GM12878 (cell line): ENCODE results near the gene CD9. TPM values are rescaled to one million over a fixed set of nuclear protein-coding genes. Genes with fewer than 3 reads are reported as not detected.
A peak's percentile ranks its signal among the peaks of the same experiment; 100 is the strongest.

Experiments
- ASH2L ChIP-seq: fragments of 300-600, 200-600 bp; sonication (generic); IDR thresholded peaks from 2 replicates; pipeline ENCODE4 v1.6.1; 2017; ENCODE audit warnings: low read depth, mild to moderate bottlenecking, borderline replicate concordance
- ATF2 ChIP-seq: IDR thresholded peaks from 2 replicates; pipeline ENCODE4 v1.6.1; 2012; ENCODE audit warnings: low read length, inconsistent platforms
- ATF3 ChIP-seq: IDR thresholded peaks from 2 replicates; pipeline ENCODE4 v1.6.1; 2011; ENCODE audit warnings: low read depth, mild to moderate bottlenecking, low read length, moderate library complexity, borderline replicate concordance; ENCODE audit errors: extremely low read depth
- FOXM1 ChIP-seq: IDR thresholded peaks from 2 replicates; pipeline ENCODE4 v1.6.1; 2012; ENCODE audit warnings: low read depth, mild to moderate bottlenecking, inconsistent platforms, low read length, moderate library complexity
- HDAC6 ChIP-seq: fragments of 200-600 bp; sonication (generic); IDR thresholded peaks from one replicate; pipeline ENCODE4 v1.8.0; 2017; ENCODE audit warnings: antibody characterized with exemption; ENCODE audit not compliant: unreplicated experiment
- PBX3 ChIP-seq: IDR thresholded peaks from 2 replicates; pipeline ENCODE4 v1.6.1; 2011; ENCODE audit warnings: mild to moderate bottlenecking, low read depth, low read length, moderate library complexity; ENCODE audit not compliant: insufficient replicate concordance
- PKNOX1 ChIP-seq: fragments of 450-650 bp; IDR thresholded peaks from 2 replicates; pipeline ENCODE4 v1.6.1; 2016; ENCODE audit warnings: mild to moderate bottlenecking
- RELA ChIP-seq: fragments of 450-650 bp; IDR thresholded peaks from 2 replicates; pipeline ENCODE4 v1.8.0; 2014; ENCODE audit warnings: borderline replicate concordance; ENCODE audit not compliant: partially characterized antibody
- RUNX3 ChIP-seq: IDR thresholded peaks from 2 replicates; pipeline ENCODE4 v1.6.1; 2012; ENCODE audit warnings: low read length, inconsistent platforms
- SKIL ChIP-seq: fragments of 450-650 bp; IDR thresholded peaks from 2 replicates; pipeline ENCODE4 v1.6.1; 2017; ENCODE audit warnings: mild to moderate bottlenecking, low read depth, inconsistent platforms; ENCODE audit not compliant: poor library complexity, severe bottlenecking
- TARDBP ChIP-seq: IDR thresholded peaks from 2 replicates; pipeline ENCODE4 v1.6.1; 2016; ENCODE audit warnings: borderline replicate concordance
- TCF12 ChIP-seq: IDR thresholded peaks from 2 replicates; pipeline ENCODE4 v1.6.1; 2011; ENCODE audit warnings: low read depth, mild to moderate bottlenecking, low read length
- ZBTB33 ChIP-seq: fragments of 450-650 bp; IDR thresholded peaks from 2 replicates; pipeline ENCODE4 v1.6.1; 2017; ENCODE audit warnings: mild to moderate bottlenecking
- ZNF622 ChIP-seq: fragments of 450-650 bp; IDR thresholded peaks from 2 replicates; pipeline ENCODE4 v1.6.1; 2017; ENCODE audit warnings: mild to moderate bottlenecking, inconsistent platforms
- ZNF687 ChIP-seq: fragments of 450-650 bp; IDR thresholded peaks from 2 replicates; pipeline ENCODE4 v1.6.1; 2017; ENCODE audit warnings: mild to moderate bottlenecking, moderate library complexity
- polyA plus RNA-seq, 11 experiments: library from polyadenylated mRNA; depleted of rRNA in 4 of 11; unstranded in 6 of 11; stranded (reverse) in 5 of 11; fragments of >200 nt; fragmentation: Nextera tagmentation in 4 of 11; fragmentation: Illumina TruSeq in 1 of 11; extraction: Ambion mirVana in 4 of 11; extraction: Trizol in 1 of 11; gene quantifications; 1 replicate in 1 of 11; 2 replicates in 10 of 11; pipeline versions ENCODE4 v1.2.1 to v1.2.3, GENCODE V29; 2011 to 2016; ENCODE audit warnings: inconsistent platforms in 2 of 11, missing spikeins in 2 of 11, low read depth in 1 of 11
- total RNA-seq, 4 experiments: library from RNA; depleted of rRNA in 3 of 4; stranded (reverse); fragments of >200 nt in 3 of 4; fragmentation: Illumina TruSeq in 1 of 4; extraction: Trizol in 1 of 4; gene quantifications; 2 replicates each; pipeline versions ENCODE4 v1.2.1 to v1.2.3, GENCODE V29; 2013 to 2021

CD9 gene
- total and polyA plus RNA-seq, 10 of the 15 experiments (the other 5 are each of a cell fraction or from before 2014, with no cell fraction given): 4.8 to 29.9 (median 9.7) TPM

- TF ChIP-seq ATF3: no peak; the same call in 1 of the 2 replicates
- peak; percentile 79 for TF ChIP-seq RUNX3
- no peak for TF ChIP-seq HDAC6
- TF ChIP-seq FOXM1: no peak; the same call in 1 of the 2 replicates
- TF ChIP-seq ZBTB33: no peak
- TF ChIP-seq ZNF622: no peak
- peak; percentile 79 for TF ChIP-seq TCF12
- TF ChIP-seq ATF2: peak; percentile 92
- no peak for TF ChIP-seq PBX3
- no peak for TF ChIP-seq ZNF687
- no peak for TF ChIP-seq RELA
- TF ChIP-seq SKIL: peak; percentile 41
- no peak for TF ChIP-seq ASH2L
- no peak for TF ChIP-seq TARDBP
- no peak for TF ChIP-seq PKNOX1
Measured at GRCh38 chr12:6167327-6168280, 32.6 kb upstream of the CD9 start (continued).
